ENCODE measurements around the gene TAB3.
"Not testable (repeated sequence)": the region's sequence is repeated elsewhere in the genome, so short reads cannot be mapped to it uniquely, and the experiment has no call there.

The TAB3 gene

GRCh38 chrX:30819080-30819479 lies 70.0 kb downstream of the TAB3 start:
- DNase-seq (ENCODE audit: low read depth): no peak

GRCh38 chrX:30816079-30816478 lies 73.0 kb downstream of the TAB3 start:
- DNase-seq (ENCODE audit: low read depth): no peak

DNA sequence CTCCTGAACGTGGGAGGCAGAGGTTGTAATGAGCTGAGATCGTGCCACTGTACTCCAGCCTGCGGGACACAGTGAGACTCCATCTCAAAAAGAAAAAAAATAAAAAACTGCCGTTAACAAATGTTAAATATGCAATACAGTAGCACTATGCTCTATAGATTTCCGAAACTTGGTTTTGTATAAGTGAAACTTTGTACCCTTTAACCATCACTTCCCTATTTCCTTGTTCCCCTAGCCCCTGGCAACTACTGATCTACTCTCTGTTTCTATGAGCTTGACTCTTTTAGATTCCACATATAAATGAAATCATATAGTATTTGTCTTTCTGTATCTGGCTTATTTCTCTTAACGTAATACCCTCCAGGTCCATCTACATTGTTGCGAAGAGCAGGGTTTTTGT lies 74.1 kb downstream of the TAB3 start:
- DNase-seq (ENCODE audit: low read depth): no peak

- DNase-seq (ENCODE audit: low read depth): no peak
These were observed 76.7 kb downstream of the TAB3 start for GRCh38 chrX:30812326-30812725.

DNA sequence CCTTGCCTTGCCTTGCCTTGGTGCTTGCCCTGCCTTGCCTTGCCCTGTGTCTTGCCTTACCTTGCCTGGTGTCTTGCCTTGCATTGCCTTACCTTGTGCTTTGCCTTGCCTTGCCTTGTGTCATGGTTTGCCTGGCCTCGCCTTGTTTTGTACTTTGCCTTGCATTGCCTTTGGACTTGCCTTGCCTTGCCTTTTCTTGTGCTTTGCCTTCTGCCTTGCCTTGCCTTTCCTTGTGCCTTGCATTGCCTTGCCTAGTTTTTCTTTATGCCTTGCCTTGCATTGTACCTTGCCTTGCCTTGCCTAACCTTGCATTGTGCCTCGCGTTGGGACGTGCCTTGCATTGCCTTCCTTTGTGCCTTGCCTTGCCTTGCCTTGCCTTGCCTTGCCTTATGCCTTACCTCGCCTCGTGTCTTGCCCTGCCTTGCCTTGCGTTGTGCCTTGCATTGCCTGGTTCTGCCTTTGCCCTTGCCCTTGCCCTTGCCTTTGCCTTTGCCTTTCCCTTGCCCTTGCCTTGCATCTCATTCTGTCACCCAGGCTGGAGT lies 82.8 kb downstream of the TAB3 start:
- DNase-seq (ENCODE audit: low read depth): no peak

- no peak for DNase-seq (ENCODE audit: low read depth)
These were observed 84.6 kb downstream of the TAB3 start for GRCh38 chrX:30804462-30804861.

DNA sequence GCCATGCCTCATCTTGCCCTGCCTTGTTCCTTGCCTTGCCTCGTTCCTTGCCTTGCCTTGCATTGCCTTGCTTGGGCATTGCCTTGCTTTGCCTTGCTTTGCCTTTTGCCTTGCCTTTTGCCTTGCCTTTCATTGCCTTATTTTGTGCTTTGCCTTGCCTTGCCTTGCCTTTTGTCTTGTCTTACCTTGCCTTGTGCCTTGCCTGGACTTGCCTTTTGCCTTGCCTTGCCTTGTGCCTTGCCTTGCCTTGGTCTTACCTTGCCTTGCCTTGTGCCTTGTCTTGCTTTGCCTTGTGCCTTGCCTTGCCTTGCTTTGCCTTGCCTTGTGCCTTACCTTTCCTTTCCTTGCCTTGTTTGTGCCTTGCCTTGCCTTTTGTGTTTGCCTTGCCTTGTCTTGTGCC lies 88.2 kb downstream of the TAB3 start:
- no peak for DNase-seq (ENCODE audit: low read depth)

- DNase-seq (ENCODE audit: low read depth): no peak
These were observed 89.7 kb downstream of the TAB3 start for GRCh38 chrX:30799327-30799726.

GRCh38 chrX:30798810-30799209 lies 90.2 kb downstream of the TAB3 start:
- no peak for DNase-seq (ENCODE audit: low read depth)

- DNase-seq (ENCODE audit: low read depth): not testable (repeated sequence)
These were observed 91.8 kb downstream of the TAB3 start for GRCh38 chrX:30797301-30797700.

DNA sequence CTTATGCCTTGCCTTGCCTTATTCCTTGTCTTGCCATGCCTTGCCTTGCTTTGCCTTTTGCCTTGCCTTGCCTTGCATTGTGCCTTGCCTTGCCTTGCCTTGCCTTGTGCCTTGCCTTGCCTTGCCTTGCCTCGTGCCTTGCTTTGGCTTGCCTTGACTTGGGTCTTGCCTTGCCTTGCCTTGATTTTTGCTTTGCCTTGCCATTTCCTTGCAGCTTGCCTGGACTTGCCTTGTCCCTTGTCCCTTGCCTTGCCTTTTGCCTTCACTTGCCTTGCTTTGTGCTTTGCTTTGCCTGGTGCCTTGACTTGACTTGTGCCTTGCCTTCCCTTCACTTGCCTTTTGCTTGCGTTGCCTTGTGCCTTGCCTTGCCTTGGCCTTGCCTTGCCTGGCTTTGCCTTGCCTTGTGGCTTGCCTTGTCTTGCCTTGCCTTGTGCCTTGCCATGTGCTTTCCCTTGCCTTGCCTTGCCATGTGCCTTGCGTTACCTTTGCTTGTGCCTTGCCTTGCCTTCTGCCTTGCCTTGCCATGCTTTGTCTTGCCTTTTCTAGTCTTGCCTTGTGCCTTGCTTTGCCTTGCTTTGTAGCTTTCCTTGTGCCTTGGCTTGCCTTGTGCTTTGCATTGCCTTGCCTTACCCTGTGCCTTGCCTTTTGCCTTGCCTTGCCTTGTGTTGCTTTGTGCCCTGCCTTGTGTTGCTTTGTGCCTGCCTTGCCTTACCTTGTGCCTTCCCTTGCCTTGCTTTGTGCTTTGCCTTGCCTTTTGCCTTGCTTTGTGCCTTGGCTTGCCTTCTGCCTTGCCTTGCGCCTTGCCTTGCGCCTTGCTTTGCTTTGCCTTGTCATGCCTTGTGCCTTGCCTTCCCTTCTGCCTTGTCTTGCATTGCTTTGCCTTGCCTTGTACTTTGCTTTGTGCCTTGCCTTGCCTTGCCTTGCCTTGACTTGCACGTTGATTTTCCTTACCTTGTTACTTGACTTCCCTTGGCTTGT lies 92.8 kb downstream of the TAB3 start:
- no peak for DNase-seq (ENCODE audit: low read depth)

- DNase-seq (ENCODE audit: low read depth): no peak
These were observed 94.6 kb downstream of the TAB3 start for GRCh38 chrX:30794497-30794896.

DNA sequence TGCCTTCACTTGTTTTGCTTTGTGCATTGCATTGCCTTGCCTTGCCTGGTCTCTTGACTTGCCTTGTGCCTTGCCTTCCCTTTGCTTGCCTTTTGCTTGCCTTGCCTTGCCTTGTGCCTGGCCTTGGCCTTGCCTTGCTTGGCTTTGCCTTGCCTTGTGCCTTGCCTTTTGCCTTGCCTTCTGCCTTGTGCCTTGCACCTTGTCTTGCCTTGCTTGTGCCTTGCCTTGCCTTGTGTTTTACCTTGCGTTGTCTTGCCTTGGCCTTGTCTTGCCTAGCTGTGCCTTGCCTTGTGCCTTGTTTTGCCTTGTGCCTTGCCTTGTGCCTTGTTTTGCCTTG lies 95.3 kb downstream of the TAB3 start:
- no peak for DNase-seq (ENCODE audit: low read depth)

- DNase-seq (ENCODE audit: low read depth): no peak
These were observed 95.8 kb downstream of the TAB3 start for GRCh38 chrX:30793075-30793766.

DNA sequence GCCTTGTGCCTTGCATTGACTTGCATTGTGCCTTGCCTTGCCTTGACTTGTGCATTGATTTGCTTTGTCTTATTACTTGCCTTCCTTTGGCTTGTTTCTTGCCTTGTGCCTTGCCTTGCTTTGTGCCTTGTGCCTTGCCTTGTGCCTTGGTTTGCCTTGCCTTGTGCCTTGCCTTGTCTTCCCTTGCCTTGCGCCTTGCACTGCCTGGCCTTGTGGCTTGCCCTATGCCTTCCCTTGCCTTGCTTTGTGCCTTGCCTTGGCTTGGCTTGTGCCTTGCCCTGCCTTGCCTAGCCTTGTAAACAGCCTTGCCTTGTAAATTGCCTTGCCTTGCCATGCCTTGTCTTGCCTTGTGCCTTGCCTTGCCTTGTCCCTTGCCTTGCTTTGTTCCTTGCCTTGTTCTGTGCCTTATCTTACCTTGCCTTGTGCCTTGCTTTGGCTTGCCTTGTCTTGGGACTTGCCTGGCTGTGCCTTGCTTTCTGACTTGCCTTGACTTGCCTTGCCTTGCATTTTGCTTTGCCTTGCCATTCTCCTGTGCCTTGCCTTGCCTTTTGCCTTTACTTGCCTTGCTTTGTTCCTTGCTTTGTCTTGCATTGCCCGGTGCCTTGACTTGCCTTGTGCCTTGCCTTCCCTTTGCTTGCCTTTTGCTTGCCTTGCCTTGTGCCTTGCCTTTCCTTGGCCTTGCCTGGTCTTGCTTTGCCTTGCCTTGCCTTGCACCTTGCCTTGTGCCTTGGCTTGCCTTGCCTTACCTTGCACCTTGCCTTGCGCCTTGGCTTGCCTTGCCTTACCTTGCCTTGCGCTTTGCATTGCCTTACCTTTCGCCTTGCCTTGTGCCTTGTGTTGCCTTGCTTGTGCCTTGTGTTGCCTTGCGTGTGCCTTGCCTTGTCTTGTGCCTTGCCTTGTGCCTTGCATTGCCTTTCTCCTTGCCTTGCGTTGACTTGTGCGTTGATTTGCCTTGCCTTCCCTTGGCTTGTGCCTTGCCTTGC lies 97.5 kb downstream of the TAB3 start:
- no peak for DNase-seq (ENCODE audit: low read depth)

DNA sequence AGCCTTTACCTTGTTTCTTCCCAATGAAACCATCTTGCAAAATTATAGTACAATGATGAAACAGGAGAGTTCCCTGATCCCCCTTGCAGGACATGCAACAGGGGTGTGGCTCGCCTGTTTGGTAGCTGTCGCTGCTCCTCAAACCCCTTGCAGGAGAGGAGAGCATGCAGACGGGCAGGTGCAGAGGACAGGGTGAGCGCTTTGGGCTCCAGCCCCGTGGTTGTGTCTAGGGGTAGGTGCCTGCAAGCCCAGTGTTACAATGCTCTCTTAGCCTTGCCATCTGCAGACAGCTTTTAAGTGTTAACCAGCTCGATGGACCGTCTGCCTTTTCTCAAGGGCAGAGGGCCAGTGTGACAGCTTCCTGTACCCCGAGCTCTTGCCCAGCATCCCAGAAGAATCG lies 102.0 kb downstream of the TAB3 start:
- no peak for DNase-seq (ENCODE audit: low read depth)

GRCh38 chrX:30786374-30786773 lies 102.7 kb downstream of the TAB3 start:
- DNase-seq (ENCODE audit: low read depth): no peak

GRCh38 chrX:30781711-30782444 lies 107.2 kb downstream of the TAB3 start:
- DNase-seq (ENCODE audit: low read depth): no peak

DNA sequence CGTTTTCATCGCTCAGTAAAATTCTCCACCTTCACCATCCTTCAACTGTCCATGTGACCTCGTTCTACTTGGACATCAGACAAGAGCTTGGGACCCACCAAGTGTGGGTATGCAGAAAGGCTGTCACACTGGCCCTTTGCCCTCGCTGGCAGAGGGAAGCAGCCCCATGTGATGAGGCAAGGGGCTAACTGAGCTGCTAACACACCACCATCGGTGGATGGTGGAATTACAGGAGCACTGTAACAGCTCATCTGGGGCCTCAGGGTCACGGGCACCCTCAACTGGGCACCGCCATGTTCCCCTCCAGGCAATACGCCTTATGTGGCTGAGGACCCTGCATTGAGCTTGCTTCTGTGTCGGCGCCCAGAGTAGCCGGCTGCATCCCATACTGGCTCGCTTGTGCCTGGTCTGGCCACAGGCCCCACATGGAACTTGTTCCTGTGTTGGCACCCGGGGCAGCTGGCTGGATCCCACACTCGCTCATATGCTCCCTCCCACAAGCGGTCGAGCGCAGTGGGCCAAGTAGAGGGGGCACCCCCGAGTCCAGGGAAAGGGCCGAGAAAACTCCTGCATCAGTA lies 109.5 kb downstream of the TAB3 start:
- DNase-seq (ENCODE audit: low read depth): no peak

DNA sequence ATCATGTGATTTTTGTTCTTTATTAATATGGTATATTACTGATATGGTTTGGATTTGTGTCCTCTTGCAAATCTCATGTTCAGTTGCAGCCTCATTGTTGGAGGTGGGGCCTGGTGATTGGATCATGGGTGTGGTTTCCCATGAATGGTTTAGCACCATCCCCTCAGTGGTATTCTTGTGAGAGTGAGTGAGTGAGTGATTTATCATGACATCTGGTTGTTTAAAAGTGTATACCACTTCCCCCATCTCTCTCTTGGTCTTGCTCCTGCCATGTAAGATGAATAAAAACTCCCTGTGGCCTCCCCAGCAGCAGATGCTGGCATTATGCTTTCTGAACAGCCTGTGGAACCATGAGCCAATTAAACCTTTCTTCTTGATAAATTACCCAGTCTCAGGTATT lies 111.5 kb downstream of the TAB3 start:
- no peak for DNase-seq (ENCODE audit: low read depth)
